Right ventricle myocardium inferior (tissue), 1 donor: ENCODE measurements around the gene HPRT1. TPM values are rescaled to one million over a fixed set of nuclear protein-coding genes. Genes with fewer than 3 reads are reported as not detected.
"Not testable (repeated sequence)": the region's sequence is repeated elsewhere in the genome, so short reads cannot be mapped to it uniquely, and the experiment has no call there.

Experiments
- ATAC-seq: fragments of 200-7000 bp; cut with Tn5 transposase; one replicate; pipeline ENCODE4 v1.9.1; 2020; ENCODE audit warnings: mild to moderate bottlenecking, moderate library complexity
- DNase-seq: peaks from one replicate; pipeline ENCODE4 v3.0.0; 2021; ENCODE audit errors: missing footprints
- intact Hi-C: fragments of 100-400 bp; cut with DNase I; formaldehyde crosslinking; loops from one replicate; pipeline ENCODE4 v1.11.0; 2022
- long read RNA-seq: library from polyadenylated mRNA; unstranded; transcript quantifications from one replicate; pipeline ENCODE4 v2.0.0, GENCODE V29; 2021
- total RNA-seq: library from RNA; stranded (reverse); fragmentation: NEBNext Ultra II Directional; extraction: Animal tissue kit (Norgen Biotek cat#: 25700); gene quantifications from one replicate; pipeline ENCODE4 v1.2.1, GENCODE V29; 2021
- donor health status: DM: no; HTN: yes; CAD: no; lungs with severe emphysema.

The HPRT1 gene, protein sequence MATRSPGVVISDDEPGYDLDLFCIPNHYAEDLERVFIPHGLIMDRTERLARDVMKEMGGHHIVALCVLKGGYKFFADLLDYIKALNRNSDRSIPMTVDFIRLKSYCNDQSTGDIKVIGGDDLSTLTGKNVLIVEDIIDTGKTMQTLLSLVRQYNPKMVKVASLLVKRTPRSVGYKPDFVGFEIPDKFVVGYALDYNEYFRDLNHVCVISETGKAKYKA
- 18.0 TPM for total RNA-seq
- long read RNA-seq, partial matches to known transcripts, result 0 of 1 reads
- long read RNA-seq, other reads (novel, unspliced or antisense), result 1 of 1 reads

DNA sequence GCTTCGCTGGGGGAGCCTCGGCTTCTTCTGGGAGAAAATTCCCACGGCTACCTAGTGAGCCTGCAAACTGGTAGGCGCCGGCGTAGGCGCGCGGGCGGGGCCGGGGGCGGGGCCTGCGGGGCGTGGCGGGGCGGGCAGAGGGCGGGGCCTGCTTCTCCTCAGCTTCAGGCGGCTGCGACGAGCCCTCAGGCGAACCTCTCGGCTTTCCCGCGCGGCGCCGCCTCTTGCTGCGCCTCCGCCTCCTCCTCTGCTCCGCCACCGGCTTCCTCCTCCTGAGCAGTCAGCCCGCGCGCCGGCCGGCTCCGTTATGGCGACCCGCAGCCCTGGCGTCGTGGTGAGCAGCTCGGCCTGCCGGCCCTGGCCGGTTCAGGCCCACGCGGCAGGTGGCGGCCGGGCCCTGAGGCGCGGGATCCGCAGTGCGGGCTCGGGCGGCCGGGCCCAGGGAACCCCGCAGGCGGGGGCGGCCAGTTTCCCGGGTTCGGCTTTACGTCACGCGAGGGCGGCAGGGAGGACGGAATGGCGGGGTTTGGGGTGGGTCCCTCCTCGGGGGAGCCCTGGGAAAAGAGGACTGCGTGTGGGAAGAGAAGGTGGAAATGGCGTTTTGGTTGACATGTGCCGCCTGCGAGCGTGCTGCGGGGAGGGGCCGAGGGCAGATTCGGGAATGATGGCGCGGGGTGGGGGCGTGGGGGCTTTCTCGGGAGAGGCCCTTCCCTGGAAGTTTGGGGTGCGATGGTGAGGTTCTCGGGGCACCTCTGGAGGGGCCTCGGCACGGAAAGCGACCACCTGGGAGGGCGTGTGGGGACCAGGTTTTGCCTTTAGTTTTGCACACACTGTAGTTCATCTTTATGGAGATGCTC, at the start of gene HPRT1:
HPRT1 (plus strand) TSS at position 161 of the 857 bp plus-strand sequence; CDS start at position 308, 147 bp downstream.
- ATAC-seq, result peak; percentile 99
- peak; percentile 93 for DNase-seq
- intact Hi-C loops, result no loop called here

GRCh38 chrX:134416087-134416486, 43.9 kb upstream of the HPRT1 start:
- intact Hi-C loops, result no loop called here
- ATAC-seq (no peak), DNase-seq (no peak)

DNA sequence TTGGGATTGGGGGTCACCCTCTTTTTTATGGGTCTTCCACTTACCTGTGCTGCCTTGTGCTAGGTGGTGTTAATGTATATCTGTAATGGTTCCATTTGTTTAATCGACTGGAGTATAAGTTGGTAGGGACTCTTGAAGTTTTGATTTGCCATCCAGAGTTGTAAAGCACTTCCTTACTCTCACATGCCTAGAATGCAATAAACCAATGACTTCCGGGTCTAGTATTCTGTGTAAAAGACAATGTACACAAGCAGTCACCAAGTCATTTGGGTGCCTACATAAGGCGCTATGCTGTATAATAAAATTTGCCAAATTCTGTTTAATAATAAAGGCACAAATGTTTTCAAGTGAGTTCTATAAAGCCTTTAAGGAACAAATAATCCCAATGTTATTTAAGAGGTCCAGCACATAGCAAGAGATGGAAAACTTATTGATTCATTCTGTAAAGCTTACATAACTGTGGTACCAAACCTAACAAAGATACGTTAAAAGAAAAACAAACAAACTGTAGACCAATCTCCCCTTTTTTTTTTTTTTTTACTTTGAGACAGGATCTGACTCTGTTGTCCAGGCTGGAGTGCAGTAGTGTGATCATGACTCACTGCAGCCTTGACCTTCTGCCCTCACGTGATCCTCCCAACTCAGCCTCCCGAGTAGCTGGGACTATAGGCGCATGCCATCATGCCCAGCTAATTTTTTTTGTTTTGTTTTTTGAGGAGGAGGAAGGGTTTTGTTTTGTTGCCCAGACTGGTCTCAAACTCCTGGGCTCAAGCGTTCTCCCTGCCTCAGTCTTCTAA, 41.5 kb upstream of the HPRT1 start:
- no peak for ATAC-seq

DNA sequence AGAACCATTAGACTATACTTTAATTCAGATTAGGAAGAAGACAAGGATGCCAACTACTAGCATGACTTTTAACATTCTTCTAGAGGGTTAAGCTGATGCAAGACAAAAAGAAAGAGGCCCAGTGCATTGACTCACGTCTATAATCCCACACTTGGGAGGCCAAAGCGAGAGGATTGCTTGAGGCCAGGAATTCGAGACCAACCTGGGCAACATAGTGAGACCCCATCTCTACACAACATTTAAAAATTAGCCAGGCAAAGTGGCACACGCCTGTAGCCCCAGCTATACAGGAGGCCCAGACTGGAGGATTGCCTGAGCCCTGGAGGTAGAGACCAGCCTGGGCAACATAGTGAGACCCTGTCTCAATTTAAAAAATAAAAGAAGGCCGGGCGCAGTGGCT, 40.2 kb upstream of the HPRT1 start:
- intact Hi-C loops, result no loop called here
- no peak for ATAC-seq
- DNase-seq, result no peak

More for the DNA sequence above, 41.5 kb upstream of the HPRT1 start:
- intact Hi-C loops, result no loop called here
- no peak for DNase-seq

DNA sequence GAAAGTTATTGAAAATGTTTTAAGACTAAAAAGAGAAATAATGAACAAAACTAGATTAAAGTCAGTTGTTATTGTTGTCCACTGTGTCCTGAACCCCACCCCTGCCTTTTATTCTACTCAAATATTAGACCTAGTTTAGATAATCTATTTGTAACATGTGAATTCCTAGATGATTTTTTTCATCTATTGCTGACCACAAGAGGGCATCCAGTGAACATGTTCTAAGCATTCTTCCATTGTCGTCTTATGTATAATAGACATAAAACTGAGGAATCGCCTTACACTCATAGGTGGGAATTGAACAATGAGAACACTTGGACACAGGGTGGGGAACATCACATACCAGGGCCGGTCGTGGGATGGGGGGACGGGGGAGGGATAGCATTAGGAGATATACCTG, 36.4 kb upstream of the HPRT1 start:
- DNase-seq, result no peak
- no peak for ATAC-seq
- intact Hi-C loops, result no loop called here

GRCh38 chrX:134426281-134426680, 33.7 kb upstream of the HPRT1 start:
- intact Hi-C loops, result no loop called here
- DNase-seq, result no peak
- ATAC-seq, result no peak

GRCh38 chrX:134431894-134432293, 28.1 kb upstream of the HPRT1 start:
- DNase-seq (no peak), ATAC-seq (no peak)
- intact Hi-C loops, result no loop called here

- no peak for ATAC-seq
- no peak for DNase-seq
- intact Hi-C loops, result no loop called here
Observed at GRCh38 chrX:134435894-134436293, 24.1 kb upstream of the HPRT1 start.

DNA sequence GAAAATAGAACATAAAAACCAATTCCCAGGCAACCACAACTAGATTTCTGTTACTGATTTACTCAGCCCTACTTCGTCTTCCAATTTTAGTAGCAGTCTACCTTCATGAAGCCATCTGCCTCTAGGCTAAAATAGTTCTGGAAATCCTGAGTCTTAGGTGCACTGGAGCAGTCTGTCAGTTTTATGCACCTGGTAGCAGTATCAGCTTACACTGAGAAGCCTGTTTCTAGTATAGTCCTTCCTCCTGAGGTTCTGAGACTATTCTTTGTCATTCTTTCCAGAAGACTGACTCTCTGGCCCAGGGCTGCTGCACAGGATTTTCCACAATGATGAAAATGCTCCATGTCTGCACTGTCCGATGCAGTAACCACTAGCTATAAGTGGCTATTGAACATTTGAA, 16.9 kb upstream of the HPRT1 start:
- DNase-seq (no peak), ATAC-seq (no peak)
- intact Hi-C loops, result no loop called here

GRCh38 chrX:134443461-134443860, 16.5 kb upstream of the HPRT1 start:
- ATAC-seq (no peak), DNase-seq (no peak)
- intact Hi-C loops, result no loop called here

DNA sequence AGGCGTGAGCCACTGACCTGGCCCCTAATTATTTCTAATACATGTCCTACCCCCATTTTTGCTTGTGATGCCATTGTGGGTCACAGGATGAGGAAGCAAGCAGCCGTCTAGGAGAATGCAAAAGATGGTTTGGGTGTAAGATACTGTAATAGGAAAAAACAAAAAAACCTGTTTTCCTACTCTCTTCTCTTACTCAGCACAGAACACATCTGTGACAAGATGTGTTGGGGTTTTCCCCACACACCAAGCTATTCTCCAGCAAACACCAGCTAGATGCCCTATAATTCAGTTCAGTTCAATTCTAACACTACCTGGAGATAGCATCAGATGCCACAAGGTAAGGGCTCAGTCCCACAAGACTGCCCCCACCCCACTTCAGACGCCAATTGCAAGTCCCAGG, 15.3 kb upstream of the HPRT1 start:
- no peak for ATAC-seq
- no peak for DNase-seq
- intact Hi-C loops, result no loop called here

GRCh38 chrX:134452596-134452995, 7.4 kb upstream of the HPRT1 start:
- DNase-seq (no peak), ATAC-seq (no peak)
- intact Hi-C loops, result no loop called here

GRCh38 chrX:134453631-134454030, 6.3 kb upstream of the HPRT1 start:
- DNase-seq (no peak), ATAC-seq (no peak)
- intact Hi-C loops, result no loop called here

DNA sequence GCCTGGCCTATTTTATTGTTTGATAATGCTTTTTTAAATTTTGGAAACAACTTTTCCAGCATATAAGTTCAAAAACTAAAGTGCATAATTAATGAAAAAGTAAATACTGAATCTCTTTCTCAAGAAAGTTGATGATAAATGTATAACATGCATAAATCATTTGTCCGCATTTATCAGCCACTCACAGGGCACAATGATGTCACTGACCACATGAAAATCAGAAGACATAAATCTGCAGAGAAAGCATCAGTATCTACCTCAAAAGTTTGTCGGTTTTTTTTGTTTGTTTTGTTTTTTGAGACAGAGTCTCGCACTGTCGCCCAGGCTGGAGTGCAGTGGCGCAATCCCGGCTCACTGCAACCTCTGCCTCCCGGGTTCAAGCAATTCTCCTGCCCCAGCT, 5.5 kb upstream of the HPRT1 start:
- DNase-seq, result no peak
- intact Hi-C loops, result no loop called here
- ATAC-seq, result no peak

DNA sequence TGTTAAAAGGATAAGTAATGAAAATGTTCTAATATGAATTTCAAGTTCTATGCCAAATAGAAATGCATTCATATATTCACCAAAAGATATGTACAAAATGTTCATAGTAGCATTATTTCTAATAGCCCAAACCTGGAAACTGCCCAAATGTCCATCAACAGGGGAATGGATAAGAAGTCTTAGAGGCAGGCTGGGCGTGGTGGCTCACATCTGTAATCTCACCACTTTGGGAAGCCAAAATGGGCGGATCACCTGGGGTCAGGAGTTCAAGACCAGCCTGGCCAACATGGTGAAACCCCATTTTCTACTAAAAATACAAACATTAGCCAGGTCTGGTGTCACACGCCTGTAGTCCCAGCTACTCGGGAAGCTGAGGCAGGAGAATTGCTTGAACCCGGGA, 2.3 kb upstream of the HPRT1 start:
- DNase-seq (no peak), ATAC-seq (no peak)
- intact Hi-C loops, result no loop called here

GRCh38 chrX:134459683-134460004, 321 bp upstream of the HPRT1 start:
- DNase-seq (no peak), ATAC-seq (peak; percentile 8)
- intact Hi-C loops, result no loop called here

DNA sequence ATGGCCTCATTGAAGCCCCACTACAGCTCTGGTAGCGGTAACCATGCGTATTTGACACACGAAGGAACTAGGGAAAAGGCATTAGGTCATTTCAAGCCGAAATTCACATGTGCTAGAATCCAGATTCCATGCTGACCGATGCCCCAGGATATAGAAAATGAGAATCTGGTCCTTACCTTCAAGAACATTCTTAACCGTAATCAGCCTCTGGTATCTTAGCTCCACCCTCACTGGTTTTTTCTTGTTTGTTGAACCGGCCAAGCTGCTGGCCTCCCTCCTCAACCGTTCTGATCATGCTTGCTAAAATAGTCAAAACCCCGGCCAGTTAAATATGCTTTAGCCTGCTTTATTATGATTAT, 876 bp downstream of the HPRT1 start:
- intact Hi-C loops, result no loop called here
- ATAC-seq (peak; percentile 19), DNase-seq (no peak)

- intact Hi-C loops, result no loop called here
- no peak for ATAC-seq
- DNase-seq, result no peak
Observed at GRCh38 chrX:134461437-134461836, 1.5 kb downstream of the HPRT1 start.

GRCh38 chrX:134462927-134463326, 3.0 kb downstream of the HPRT1 start:
- intact Hi-C loops, result no loop called here
- DNase-seq, result no peak
- ATAC-seq, result no peak

- DNase-seq, intact Hi-C loops, ATAC-seq: not testable (repeated sequence)
Observed at GRCh38 chrX:134464453-134464852, 4.5 kb downstream of the HPRT1 start.
